Measurements from ENCODE around the gene SFMBT2.

SFMBT2 gene

GRCh38 chr10:7410862-7411670 lies at the start of gene SFMBT2:
Gene SFMBT2 (minus strand): TSS chr10:7411034. CDS start chr10:7381898, 29,136 bp downstream.
- DNase-seq = peak; percentile 64

GRCh38 chr10:7460006-7460405 lies 49.2 kb upstream of the SFMBT2 start:
- no peak for DNase-seq

- no peak for DNase-seq
These were observed 47.7 kb upstream of the SFMBT2 start for GRCh38 chr10:7458556-7458955.

GRCh38 chr10:7457478-7458316 lies 46.9 kb upstream of the SFMBT2 start:
- DNase-seq = no peak

- no peak for DNase-seq
These were observed 38.3 kb upstream of the SFMBT2 start for GRCh38 chr10:7449063-7449695.

- DNase-seq = no peak
These were observed 34.8 kb upstream of the SFMBT2 start for GRCh38 chr10:7445474-7446185.

- DNase-seq = no peak
These were observed 33.8 kb upstream of the SFMBT2 start for GRCh38 chr10:7444551-7445121.

GRCh38 chr10:7443036-7443435 lies 32.2 kb upstream of the SFMBT2 start:
- DNase-seq = no peak

- no peak for DNase-seq
These were observed 30.7 kb upstream of the SFMBT2 start for GRCh38 chr10:7441403-7442147.

- DNase-seq = no peak
These were observed 28.9 kb upstream of the SFMBT2 start for GRCh38 chr10:7439696-7440095.

- DNase-seq = no peak
These were observed 27.6 kb upstream of the SFMBT2 start for GRCh38 chr10:7438196-7438986.

GRCh38 chr10:7436490-7437100 lies 25.8 kb upstream of the SFMBT2 start:
- DNase-seq = no peak

- DNase-seq = no peak
These were observed 24.8 kb upstream of the SFMBT2 start for GRCh38 chr10:7435674-7436073.

GRCh38 chr10:7434378-7434777 lies 23.5 kb upstream of the SFMBT2 start:
- no peak for DNase-seq

GRCh38 chr10:7433861-7434260 lies 23.0 kb upstream of the SFMBT2 start:
- DNase-seq = no peak

- DNase-seq = no peak
These were observed 22.3 kb upstream of the SFMBT2 start for GRCh38 chr10:7432884-7433726.

GRCh38 chr10:7428673-7429350 lies 18.0 kb upstream of the SFMBT2 start:
- DNase-seq = no peak

GRCh38 chr10:7426349-7426748 lies 15.5 kb upstream of the SFMBT2 start:
- no peak for DNase-seq

GRCh38 chr10:7425691-7426090 lies 14.9 kb upstream of the SFMBT2 start:
- DNase-seq = no peak

Data from activated naive CD4-positive, alpha-beta T cell treated with Interleukin-2 at 50 U/mL for 16 hours (primary cell).